Placental pericyte (primary cell): ENCODE results near the gene FYB1. TPM values are rescaled to one million over a fixed set of nuclear protein-coding genes. Genes with fewer than 3 reads are reported as not detected.

Experiments used
- total RNA-seq: library from RNA; depleted of rRNA; stranded (reverse); fragments of >200 nt; gene quantifications from 2 replicates; pipeline ENCODE4 v1.2.3, GENCODE V29; 2012

The FYB1 gene, protein sequence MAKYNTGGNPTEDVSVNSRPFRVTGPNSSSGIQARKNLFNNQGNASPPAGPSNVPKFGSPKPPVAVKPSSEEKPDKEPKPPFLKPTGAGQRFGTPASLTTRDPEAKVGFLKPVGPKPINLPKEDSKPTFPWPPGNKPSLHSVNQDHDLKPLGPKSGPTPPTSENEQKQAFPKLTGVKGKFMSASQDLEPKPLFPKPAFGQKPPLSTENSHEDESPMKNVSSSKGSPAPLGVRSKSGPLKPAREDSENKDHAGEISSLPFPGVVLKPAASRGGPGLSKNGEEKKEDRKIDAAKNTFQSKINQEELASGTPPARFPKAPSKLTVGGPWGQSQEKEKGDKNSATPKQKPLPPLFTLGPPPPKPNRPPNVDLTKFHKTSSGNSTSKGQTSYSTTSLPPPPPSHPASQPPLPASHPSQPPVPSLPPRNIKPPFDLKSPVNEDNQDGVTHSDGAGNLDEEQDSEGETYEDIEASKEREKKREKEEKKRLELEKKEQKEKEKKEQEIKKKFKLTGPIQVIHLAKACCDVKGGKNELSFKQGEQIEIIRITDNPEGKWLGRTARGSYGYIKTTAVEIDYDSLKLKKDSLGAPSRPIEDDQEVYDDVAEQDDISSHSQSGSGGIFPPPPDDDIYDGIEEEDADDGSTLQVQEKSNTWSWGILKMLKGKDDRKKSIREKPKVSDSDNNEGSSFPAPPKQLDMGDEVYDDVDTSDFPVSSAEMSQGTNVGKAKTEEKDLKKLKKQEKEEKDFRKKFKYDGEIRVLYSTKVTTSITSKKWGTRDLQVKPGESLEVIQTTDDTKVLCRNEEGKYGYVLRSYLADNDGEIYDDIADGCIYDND
- total RNA-seq, result 0.43 TPM in 1 of 2 replicates, not detected in the other

DNA sequence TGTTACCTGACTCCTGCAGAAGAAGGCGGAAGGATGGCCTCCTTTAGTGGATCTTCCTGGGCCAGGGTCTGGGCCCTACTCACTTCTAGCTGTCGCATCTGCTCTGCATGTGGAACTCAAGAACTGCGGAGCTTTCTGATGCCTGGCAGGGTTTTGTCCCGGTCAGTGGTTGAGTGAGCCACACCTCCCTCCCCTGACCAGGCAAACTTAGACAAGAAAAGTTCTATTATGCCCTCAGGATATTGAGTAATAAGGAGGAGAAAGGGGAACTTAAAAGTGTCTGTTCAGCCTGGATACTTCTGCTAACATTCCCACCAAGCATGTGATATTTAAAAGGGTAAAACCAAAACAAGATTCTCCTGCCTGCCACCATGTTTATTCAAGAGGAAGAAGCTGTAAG is at the start of gene FYB1:
TSS of gene FYB1 (minus strand) at position 127 of the 400 bp plus-strand sequence. CDS start 16,603 bp downstream, outside the sequence.

DNA sequence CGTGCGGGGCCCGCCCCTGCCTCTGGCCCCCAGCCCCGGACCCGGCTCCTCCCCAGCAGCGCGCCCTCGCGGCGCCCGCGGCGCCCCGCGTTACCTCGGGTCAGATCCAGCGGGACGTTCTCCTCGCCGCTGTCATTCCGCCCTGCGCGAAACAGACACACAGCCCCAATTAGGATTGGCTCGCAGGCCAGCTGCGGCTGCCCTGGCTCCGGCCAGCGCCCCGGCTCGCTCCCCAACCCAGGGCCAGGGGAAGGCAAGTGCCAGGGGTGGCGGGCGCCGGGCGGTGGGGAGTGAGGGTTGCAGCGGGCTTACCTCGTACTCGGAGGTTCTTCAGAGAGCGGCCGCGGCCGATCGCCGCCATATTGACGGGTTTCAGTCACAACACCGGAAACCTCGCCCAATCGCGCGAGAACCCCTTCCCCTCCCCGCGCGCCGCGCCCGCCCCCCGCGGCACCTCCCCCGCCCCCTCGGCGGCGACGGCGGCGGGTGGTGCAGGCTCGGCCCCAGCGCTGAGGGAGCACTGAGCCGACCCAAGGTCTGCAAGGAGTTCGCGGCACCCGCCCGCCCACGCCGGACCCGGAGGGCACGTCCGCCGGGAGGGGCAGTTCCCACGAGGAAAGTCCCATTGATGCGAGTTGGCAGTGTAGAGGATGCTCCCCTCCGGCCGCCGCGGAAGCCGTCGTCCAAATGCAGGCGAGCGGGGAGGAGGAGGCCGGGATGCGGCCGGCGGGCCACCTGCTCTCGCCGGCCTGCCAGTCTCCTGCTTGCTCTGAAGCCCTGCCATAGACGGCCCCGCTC is 145.1 kb downstream of the FYB1 start, which contains the start of gene RICTOR:
TSS of gene RICTOR (minus strand) at position 383 of the 798 bp plus-strand sequence. CDS start at position 361, 22 bp downstream.

Other genes with a start within 250 kb of the FYB1 start
- gene RICTOR, start 145.2 kb downstream of the FYB1 start, total RNA-seq, result 35.9 and 74.7 TPM in 2 replicates
- gene C9, start 144.9 kb upstream of the FYB1 start, total RNA-seq, result 0.44 TPM in 1 of 2 replicates, not detected in the other
- gene DAB2, start 205.4 kb upstream of the FYB1 start, total RNA-seq, result 69.9 and 132 TPM in 2 replicates